Adrenal gland (tissue), 12 donors: ENCODE results near the gene RNF220. TPM values are rescaled to one million over a fixed set of nuclear protein-coding genes. Genes with fewer than 3 reads are reported as not detected.

Experiments
- DNase-seq, 7 donors: peaks; one replicate each; pipeline ENCODE4 v3.0.0-alpha.2; 2019 to 2020
- H3K27ac ChIP-seq, 5 donors: fragments of 200-600 bp; sonication (generic) in 4 of 5; 1 replicate in 3 of 5; 2 replicates in 2 of 5; pipeline versions ENCODE4 v1.5.1 to v1.8.0; 2016 to 2020; ENCODE audit warnings: mild to moderate bottlenecking in 1 of 5
- H3K27me3 ChIP-seq: fragments of 200-600 bp; 2 replicates; pipeline ENCODE4 v1.8.0; 2021
- H3K36me3 ChIP-seq, 2 donors: fragments of 200-600 bp; replicated peaks in 1 of 2; 1 replicate in 1 of 2; 2 replicates in 1 of 2; pipeline versions ENCODE4 v1.5.1 to v1.8.0; 2018 to 2022
- H3K4me1 ChIP-seq, 2 donors: fragments of 200-600 bp; replicated peaks in 1 of 2; 1 replicate in 1 of 2; 2 replicates in 1 of 2; pipeline versions ENCODE4 v1.5.1 to v1.8.0; 2018 to 2021
- H3K4me3 ChIP-seq, 4 donors: fragments of 200-600 bp; sonication (generic) in 3 of 4; one replicate each; pipeline ENCODE4 v1.5.1; 2016 to 2018
- H3K9me3 ChIP-seq, 3 donors: fragments of 200-600 bp; sonication (generic) in 1 of 3; replicated peaks in 1 of 3; 1 replicate in 2 of 3; 2 replicates in 1 of 3; pipeline versions ENCODE4 v1.5.1 to v1.8.0; 2016 to 2021
- POLR2A ChIP-seq, 2 donors: fragments of 450-650 bp; IDR thresholded peaks; one replicate each; pipeline ENCODE4 v1.6.1; 2017; ENCODE audit warnings: antibody characterized with exemption in 2 of 2, mild to moderate bottlenecking in 2 of 2, moderate library complexity in 1 of 2
- WGBS, 4 donors: extraction: QIAGEN DNeasy Blood & Tissue Kit in 2 of 4; methylation state at CpG; one replicate each; pipeline versions ENCODE4 v1.1.5 to v1.1.7; 2013 to 2017; 5-methylcytosine and 5-hydroxymethylcytosine counted together
- intact Hi-C, 2 donors: fragments of 100-400 bp; cut with DNase I; formaldehyde crosslinking; loops; one replicate each; pipeline versions ENCODE4 v1.14.1 to v1.15.0; 2022 to 2023
- polyA plus RNA-seq, 3 donors: library from polyadenylated mRNA; stranded (reverse); fragments of 200-250 nt in 2 of 3; fragments of 350-450 nt in 1 of 3; fragmentation: Illumina TruSeq in 1 of 3; extraction: RNeasy Lipid Tissue Mini Kit (QIAGEN cat#74804) in 1 of 3; gene quantifications; one replicate each; pipeline ENCODE4 v1.2.3, GENCODE V29; 2013 to 2014
- total RNA-seq, 9 donors: library from RNA; depleted of rRNA in 4 of 9; stranded (reverse); fragments of >200 nt in 4 of 9; fragments of 120-200 nt in 1 of 9; fragmentation: NEBNext Ultra II Directional in 1 of 9; extraction: Animal tissue kit (Norgen Biotek cat#: 25700) in 1 of 9; gene quantifications; one replicate each; pipeline versions ENCODE4 v1.1.0 to v1.2.4, GENCODE V29; 2013 to 2023
- TF ChIP-seq, protein P1 (sequence below), 6 experiments: fragments of 450-650 bp in 4 of 6; fragments of 200-600 bp in 2 of 6; sonication (generic) in 1 of 6; IDR thresholded peaks; 1 replicate in 5 of 6; 2 replicates in 1 of 6; pipeline versions ENCODE4 v1.5.1 to v1.8.0; 2016 to 2021; ENCODE audit warnings: antibody characterized with exemption in 6 of 6, mild to moderate bottlenecking in 2 of 6, moderate library complexity in 1 of 6
- donor health status: healthy with polysubstance abuse.
- donor health status: Bipolar disorder and iron deficiency.
- donor health status: DM: yes; HTN: yes; CAD: no.
- donor health status: DM: no; HTN: no; CAD: no.
- donor health status: DM: no; HTN: no; CAD: no.
- donor health status: DM: yes; HTN: yes; CAD: no.

Gene RNF220
- total and polyA plus RNA-seq, 12 donors, result 36.3 to 150 (median 66.5) TPM

DNA sequence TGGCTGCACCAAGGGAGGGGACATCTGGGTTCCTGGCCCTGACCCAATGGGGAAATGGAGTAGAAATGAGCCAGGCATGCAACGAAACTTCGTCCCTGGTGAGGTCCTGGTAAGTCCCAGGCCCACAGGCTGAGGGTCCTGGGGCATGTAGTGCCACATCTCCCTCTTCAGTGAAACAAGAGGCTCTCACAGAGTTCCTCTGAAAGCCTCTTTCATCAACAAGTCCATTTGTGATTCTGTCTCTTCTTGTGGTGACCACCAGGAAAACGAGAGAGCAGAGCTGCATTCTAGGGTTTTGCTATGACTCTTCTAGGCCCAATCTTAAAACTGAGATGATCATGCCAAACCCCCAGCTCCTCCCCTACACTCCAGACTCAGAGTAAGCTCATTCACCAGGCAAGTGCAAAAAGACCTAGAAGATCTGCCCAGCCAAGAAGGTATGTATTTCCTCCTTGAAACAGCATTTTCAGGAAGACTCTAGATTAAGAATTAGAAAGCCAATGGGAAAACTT is 24.3 kb upstream of the RNF220 start:
- H3K4me1 ChIP-seq, result no peaks in the 10 kb centered on the region
- DNase-seq, result no peak
- 64 to 78% (median 72%) methylated on average over 1 to 3 of the region's 3 CpGs for WGBS, 4 donors
- TF ChIP-seq POLR2A (IDR thresholded peaks at IDR 0.05), result no peak
- TF ChIP-seq, protein P1, sequence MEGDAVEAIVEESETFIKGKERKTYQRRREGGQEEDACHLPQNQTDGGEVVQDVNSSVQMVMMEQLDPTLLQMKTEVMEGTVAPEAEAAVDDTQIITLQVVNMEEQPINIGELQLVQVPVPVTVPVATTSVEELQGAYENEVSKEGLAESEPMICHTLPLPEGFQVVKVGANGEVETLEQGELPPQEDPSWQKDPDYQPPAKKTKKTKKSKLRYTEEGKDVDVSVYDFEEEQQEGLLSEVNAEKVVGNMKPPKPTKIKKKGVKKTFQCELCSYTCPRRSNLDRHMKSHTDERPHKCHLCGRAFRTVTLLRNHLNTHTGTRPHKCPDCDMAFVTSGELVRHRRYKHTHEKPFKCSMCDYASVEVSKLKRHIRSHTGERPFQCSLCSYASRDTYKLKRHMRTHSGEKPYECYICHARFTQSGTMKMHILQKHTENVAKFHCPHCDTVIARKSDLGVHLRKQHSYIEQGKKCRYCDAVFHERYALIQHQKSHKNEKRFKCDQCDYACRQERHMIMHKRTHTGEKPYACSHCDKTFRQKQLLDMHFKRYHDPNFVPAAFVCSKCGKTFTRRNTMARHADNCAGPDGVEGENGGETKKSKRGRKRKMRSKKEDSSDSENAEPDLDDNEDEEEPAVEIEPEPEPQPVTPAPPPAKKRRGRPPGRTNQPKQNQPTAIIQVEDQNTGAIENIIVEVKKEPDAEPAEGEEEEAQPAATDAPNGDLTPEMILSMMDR (IDR thresholded peaks at IDR 0.05), result no peak
- H3K4me3 ChIP-seq, result no peak overlapping the region
- H3K27me3 ChIP-seq, result no peaks in the 10 kb centered on the region
- no peaks in the 10 kb centered on the region for H3K9me3 ChIP-seq
- no peaks in the 10 kb centered on the region for H3K36me3 ChIP-seq
- H3K27ac ChIP-seq, result no peak overlapping the region
- intact Hi-C loops, result no loop called here

DNA sequence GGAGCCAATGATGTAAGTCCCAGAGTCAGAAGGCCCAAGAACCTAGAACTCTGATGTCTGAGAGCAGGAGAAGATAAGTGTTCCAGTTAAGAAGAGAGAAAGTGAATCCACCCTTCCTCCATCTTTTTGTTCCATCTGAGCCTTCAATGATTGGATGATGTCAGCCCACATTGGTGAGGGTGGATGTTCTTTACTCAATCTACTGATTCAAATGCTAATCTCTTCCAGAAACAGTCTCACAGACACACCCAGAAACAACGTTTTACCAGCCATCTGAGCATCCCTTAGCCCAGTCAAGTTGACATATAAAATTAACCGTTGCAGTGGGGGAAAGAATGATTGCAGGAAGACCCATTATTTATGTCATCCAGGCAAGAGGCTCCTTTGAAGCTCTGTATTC is 16.5 kb upstream of the RNF220 start:
- intact Hi-C loops, result no loop called here
- Histone ChIP-seq H3K36me3 (no peaks in the 10 kb centered on the region), H3K4me1 (no peaks in the 10 kb centered on the region), H3K27me3 (peaks cover 16% of the 10 kb centered on the region), H3K27ac (no peak overlapping the region), H3K9me3 (no peaks in the 10 kb centered on the region), H3K4me3 (no peak overlapping the region)
- no peak for TF ChIP-seq POLR2A (IDR thresholded peaks at IDR 0.05)
- TF ChIP-seq, protein P1 (IDR thresholded peaks at IDR 0.05), result no peak
- DNase-seq, result no peak
- WGBS, 4 donors, result 36 to 52% (median 48%) methylated on average over 2 of the region's 2 CpGs

DNA sequence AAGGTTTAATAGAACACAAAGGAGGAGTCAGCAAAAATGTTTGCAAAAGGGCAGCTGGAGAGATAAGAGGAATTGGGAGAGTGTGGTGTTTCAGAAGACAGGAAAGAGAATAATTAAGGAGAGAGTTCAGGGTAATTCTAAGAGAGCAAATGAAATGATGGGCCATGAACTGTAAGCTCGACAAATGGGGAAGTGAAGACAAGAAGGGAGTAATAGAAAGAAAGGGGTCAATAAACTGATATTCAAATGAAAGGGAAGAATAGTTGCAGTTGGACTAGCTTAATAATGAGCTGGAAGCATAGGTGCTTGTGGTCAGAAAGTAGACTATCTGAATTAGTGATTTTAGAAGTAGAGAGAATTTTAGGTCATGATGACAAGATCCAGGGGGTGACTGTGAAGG is 15.6 kb upstream of the RNF220 start:
- H3K27ac ChIP-seq, result no peak overlapping the region
- H3K36me3 ChIP-seq, result no peaks in the 10 kb centered on the region
- H3K4me3 ChIP-seq, result no peak overlapping the region
- no peaks in the 10 kb centered on the region for H3K9me3 ChIP-seq
- 54 to 76% (median 67%) methylated on average over 1 of the region's 1 CpG for WGBS, 4 donors
- no peak for DNase-seq
- intact Hi-C loops, result no loop called here
- peaks cover 25% of the 10 kb centered on the region for H3K27me3 ChIP-seq
- TF ChIP-seq POLR2A (IDR thresholded peaks at IDR 0.05), result no peak
- TF ChIP-seq, protein P1 (IDR thresholded peaks at IDR 0.05), result no peak
- H3K4me1 ChIP-seq, result no peaks in the 10 kb centered on the region

DNA sequence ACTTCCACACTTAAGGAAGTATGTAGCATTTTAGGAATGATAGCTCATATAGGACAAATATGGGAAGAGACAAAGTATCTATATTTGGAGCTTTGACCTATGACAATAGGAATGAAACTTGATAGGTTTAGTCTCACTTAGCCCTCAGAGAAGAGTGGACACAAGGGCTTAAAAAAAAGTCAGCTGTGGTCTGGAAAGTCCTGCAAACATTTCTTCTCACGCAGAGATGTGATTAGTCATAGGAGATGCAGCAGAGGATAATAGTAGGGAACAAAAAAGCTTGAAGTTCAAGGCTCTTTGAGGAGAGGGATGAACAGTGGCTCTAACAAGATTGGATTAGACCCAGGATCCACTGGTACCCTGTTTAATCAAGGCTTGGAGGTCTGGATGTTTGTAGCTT is 14.8 kb upstream of the RNF220 start:
- TF ChIP-seq, protein P1 (IDR thresholded peaks at IDR 0.05), result no peak
- no peak for TF ChIP-seq POLR2A (IDR thresholded peaks at IDR 0.05)
- Histone ChIP-seq H3K4me1 (no peaks in the 10 kb centered on the region), H3K27ac (no peak overlapping the region), H3K4me3 (no peak overlapping the region), H3K27me3 (peaks cover 27% of the 10 kb centered on the region), H3K9me3 (no peaks in the 10 kb centered on the region), H3K36me3 (no peaks in the 10 kb centered on the region)
- intact Hi-C loops, result no loop called here
- DNase-seq, result no peak
- 30 to 48% (median 31%) methylated on average over 1 of the region's 1 CpG for WGBS, 4 donors
